ENCODE data around the gene PABPC1L. TPM values are rescaled to one million over a fixed set of nuclear protein-coding genes. Genes with fewer than 3 reads are reported as not detected.

PABPC1L gene
- total and polyA plus RNA-seq, 2 of the 13 experiments (the other 11 are each of a cell fraction or from before 2014, with no cell fraction given), result 30.8 to 252 TPM

- TF ChIP-seq, protein P1, sequence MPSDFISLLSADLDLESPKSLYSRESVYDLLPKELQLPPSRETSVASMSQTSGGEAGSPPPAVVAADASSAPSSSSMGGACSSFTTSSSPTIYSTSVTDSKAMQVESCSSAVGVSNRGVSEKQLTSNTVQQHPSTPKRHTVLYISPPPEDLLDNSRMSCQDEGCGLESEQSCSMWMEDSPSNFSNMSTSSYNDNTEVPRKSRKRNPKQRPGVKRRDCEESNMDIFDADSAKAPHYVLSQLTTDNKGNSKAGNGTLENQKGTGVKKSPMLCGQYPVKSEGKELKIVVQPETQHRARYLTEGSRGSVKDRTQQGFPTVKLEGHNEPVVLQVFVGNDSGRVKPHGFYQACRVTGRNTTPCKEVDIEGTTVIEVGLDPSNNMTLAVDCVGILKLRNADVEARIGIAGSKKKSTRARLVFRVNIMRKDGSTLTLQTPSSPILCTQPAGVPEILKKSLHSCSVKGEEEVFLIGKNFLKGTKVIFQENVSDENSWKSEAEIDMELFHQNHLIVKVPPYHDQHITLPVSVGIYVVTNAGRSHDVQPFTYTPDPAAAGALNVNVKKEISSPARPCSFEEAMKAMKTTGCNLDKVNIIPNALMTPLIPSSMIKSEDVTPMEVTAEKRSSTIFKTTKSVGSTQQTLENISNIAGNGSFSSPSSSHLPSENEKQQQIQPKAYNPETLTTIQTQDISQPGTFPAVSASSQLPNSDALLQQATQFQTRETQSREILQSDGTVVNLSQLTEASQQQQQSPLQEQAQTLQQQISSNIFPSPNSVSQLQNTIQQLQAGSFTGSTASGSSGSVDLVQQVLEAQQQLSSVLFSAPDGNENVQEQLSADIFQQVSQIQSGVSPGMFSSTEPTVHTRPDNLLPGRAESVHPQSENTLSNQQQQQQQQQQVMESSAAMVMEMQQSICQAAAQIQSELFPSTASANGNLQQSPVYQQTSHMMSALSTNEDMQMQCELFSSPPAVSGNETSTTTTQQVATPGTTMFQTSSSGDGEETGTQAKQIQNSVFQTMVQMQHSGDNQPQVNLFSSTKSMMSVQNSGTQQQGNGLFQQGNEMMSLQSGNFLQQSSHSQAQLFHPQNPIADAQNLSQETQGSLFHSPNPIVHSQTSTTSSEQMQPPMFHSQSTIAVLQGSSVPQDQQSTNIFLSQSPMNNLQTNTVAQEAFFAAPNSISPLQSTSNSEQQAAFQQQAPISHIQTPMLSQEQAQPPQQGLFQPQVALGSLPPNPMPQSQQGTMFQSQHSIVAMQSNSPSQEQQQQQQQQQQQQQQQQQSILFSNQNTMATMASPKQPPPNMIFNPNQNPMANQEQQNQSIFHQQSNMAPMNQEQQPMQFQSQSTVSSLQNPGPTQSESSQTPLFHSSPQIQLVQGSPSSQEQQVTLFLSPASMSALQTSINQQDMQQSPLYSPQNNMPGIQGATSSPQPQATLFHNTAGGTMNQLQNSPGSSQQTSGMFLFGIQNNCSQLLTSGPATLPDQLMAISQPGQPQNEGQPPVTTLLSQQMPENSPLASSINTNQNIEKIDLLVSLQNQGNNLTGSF (CRISPR knock-in tag; IDR thresholded peaks at IDR 0.05), result peak; percentile 89; the same call in 1 of the 2 replicates
- TF ChIP-seq EP300 (IDR thresholded peaks at IDR 0.05; ENCODE audit: low read depth in 2 of 2, low read length in 2 of 2) (peak; percentile 11 to 61; a peak in 2 of 4 replicates), EP300 (CRISPR knock-in tag; IDR thresholded peaks at IDR 0.05; ENCODE audit: borderline replicate concordance) (peak; percentile 11; the same call in 1 of the 2 replicates), ZNF616 (CRISPR knock-in tag; IDR thresholded peaks at IDR 0.05; ENCODE audit: low read depth) (no peak), ZNF207 (IDR thresholded peaks at IDR 0.05; ENCODE audit: borderline replicate concordance) (no peak), ZNF20 (CRISPR knock-in tag; IDR thresholded peaks at IDR 0.05) (0 out of 2 replicates have a peak, but pooled peaks have one; percentile 43), ZSCAN20 (CRISPR knock-in tag; IDR thresholded peaks at IDR 0.05; ENCODE audit: borderline replicate concordance) (peak; percentile 68; the same call in 1 of the 2 replicates), KLF12 (CRISPR knock-in tag; IDR thresholded peaks at IDR 0.05; ENCODE audit: borderline replicate concordance) (peak; percentile 98), ZNF557 (CRISPR knock-in tag; IDR thresholded peaks at IDR 0.05) (peak; percentile 90; the same call in 1 of the 2 replicates), KLF9 (CRISPR knock-in tag; IDR thresholded peaks at IDR 0.05; ENCODE audit: low read depth) (peak; percentile 97), FOXP1 (IDR thresholded peaks at IDR 0.05) (no peak), FOXP1 (CRISPR knock-in tag; IDR thresholded peaks at IDR 0.05) (no peak; the same call in 1 of the 2 replicates), POLR2AphosphoS5 (IDR thresholded peaks at IDR 0.05; ENCODE audit: low read depth, low read length) (peak; percentile 96), BHLHE40 (IDR thresholded peaks at IDR 0.05; ENCODE audit: low read length) (peak; percentile 88), KDM3A (CRISPR knock-in tag; IDR thresholded peaks at IDR 0.05; ENCODE audit: low read depth) (no peak; the same call in none of the 2 replicates), PRDM4 (CRISPR knock-in tag; IDR thresholded peaks at IDR 0.05; ENCODE audit: borderline replicate concordance) (no peak)
- TF ChIP-seq, protein P2, sequence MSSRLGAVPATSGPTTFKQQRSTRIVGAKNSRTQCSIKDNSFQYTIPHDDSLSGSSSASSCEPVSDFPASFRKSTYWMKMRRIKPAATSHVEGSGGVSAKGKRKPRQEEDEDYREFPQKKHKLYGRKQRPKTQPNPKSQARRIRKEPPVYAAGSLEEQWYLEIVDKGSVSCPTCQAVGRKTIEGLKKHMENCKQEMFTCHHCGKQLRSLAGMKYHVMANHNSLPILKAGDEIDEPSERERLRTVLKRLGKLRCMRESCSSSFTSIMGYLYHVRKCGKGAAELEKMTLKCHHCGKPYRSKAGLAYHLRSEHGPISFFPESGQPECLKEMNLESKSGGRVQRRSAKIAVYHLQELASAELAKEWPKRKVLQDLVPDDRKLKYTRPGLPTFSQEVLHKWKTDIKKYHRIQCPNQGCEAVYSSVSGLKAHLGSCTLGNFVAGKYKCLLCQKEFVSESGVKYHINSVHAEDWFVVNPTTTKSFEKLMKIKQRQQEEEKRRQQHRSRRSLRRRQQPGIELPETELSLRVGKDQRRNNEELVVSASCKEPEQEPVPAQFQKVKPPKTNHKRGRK (CRISPR knock-in tag; IDR thresholded peaks at IDR 0.05), result no peak
- TF ChIP-seq, protein P3, sequence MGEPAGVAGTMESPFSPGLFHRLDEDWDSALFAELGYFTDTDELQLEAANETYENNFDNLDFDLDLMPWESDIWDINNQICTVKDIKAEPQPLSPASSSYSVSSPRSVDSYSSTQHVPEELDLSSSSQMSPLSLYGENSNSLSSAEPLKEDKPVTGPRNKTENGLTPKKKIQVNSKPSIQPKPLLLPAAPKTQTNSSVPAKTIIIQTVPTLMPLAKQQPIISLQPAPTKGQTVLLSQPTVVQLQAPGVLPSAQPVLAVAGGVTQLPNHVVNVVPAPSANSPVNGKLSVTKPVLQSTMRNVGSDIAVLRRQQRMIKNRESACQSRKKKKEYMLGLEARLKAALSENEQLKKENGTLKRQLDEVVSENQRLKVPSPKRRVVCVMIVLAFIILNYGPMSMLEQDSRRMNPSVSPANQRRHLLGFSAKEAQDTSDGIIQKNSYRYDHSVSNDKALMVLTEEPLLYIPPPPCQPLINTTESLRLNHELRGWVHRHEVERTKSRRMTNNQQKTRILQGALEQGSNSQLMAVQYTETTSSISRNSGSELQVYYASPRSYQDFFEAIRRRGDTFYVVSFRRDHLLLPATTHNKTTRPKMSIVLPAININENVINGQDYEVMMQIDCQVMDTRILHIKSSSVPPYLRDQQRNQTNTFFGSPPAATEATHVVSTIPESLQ (CRISPR knock-in tag; conservative IDR thresholded peaks at IDR 0.05), result no peak; the same call in 1 of the 2 replicates
Measured at GRCh38 chr20:44966030-44966961, 56.4 kb downstream of the PABPC1L start, which contains the start of gene STK4 (continued).

All from HepG2 (cell line).